ENCODE data around the gene LRRN3. TPM values are rescaled to one million over a fixed set of nuclear protein-coding genes. Genes with fewer than 3 reads are reported as not detected.

The LRRN3 gene
- total and polyA plus RNA-seq, 2 of the 8 experiments (the other 6 are each of a cell fraction or from before 2014, with no cell fraction given), result 0.20 to 0.32 TPM

- TF ChIP-seq ZNF274 (IDR thresholded peaks at IDR 0.05; ENCODE audit: borderline replicate concordance, extremely low read depth, low read length) (no peak), EP300 (IDR thresholded peaks at IDR 0.05; ENCODE audit: borderline replicate concordance in 1 of 2, low read depth in 2 of 2, low read length in 2 of 2) (peak in 1 of 2 experiments; percentile 86; a peak in 1 of 3 replicates), TAF1 (IDR thresholded peaks at IDR 0.05; ENCODE audit: low read depth, low read length) (no peak), MAFK (IDR thresholded peaks at IDR 0.05; ENCODE audit: low read depth, low read length) (no peak), BCL11A (IDR thresholded peaks at IDR 0.05; ENCODE audit: low read depth in 2 of 2, low read length in 2 of 2) (peak; percentile 13 to 61), RBBP5 (IDR thresholded peaks at IDR 0.05; ENCODE audit: borderline replicate concordance, low read depth, low read length) (no peak), HDAC2 (IDR thresholded peaks at IDR 0.05; ENCODE audit: borderline replicate concordance in 1 of 2, low read depth in 2 of 2, low read length in 2 of 2) (peak; percentile 79 to 95; a peak in 2 of 4 replicates), RXRA (IDR thresholded peaks at IDR 0.05; ENCODE audit: insufficient read depth, low read depth, low read length) (no peak), TAF7 (optimal IDR thresholded peaks at IDR 0.05; ENCODE audit: borderline replicate concordance, low read depth, low read length) (no peak), HDAC6 (IDR thresholded peaks at IDR 0.05; ENCODE audit: low read depth, low read length) (no peak), E2F6 (IDR thresholded peaks at IDR 0.05) (no peak), MAX (IDR thresholded peaks at IDR 0.05) (no peak), NRF1 (IDR thresholded peaks at IDR 0.05; ENCODE audit: low read depth, low read length) (no peak), EGR1 (IDR thresholded peaks at IDR 0.05; ENCODE audit: borderline replicate concordance, low read depth, low read length) (no peak), FOSL1 (IDR thresholded peaks at IDR 0.05; ENCODE audit: insufficient read depth, low read depth, low read length) (no peak), RNF2 (IDR thresholded peaks at IDR 0.05; ENCODE audit: borderline replicate concordance, low read depth, low read length, missing control alignments, poor library complexity, severe bottlenecking) (no peak), CBX5 (IDR thresholded peaks at IDR 0.05; ENCODE audit: low read depth, low read length) (no peak), SIN3A (conservative IDR thresholded peaks at IDR 0.05 in 1 of 2, IDR thresholded peaks at IDR 0.05 in 1 of 2; ENCODE audit: low read depth in 1 of 2, low read length in 2 of 2) (no peak), CTCF (IDR thresholded peaks at IDR 0.05; ENCODE audit: control extremely low read depth in 1 of 3, insufficient read depth in 1 of 3, low read depth in 1 of 3, low read length in 3 of 3) (peak in 1 of 3 experiments; percentile 22; a peak in 1 of 4 replicates), KDM5A (IDR thresholded peaks at IDR 0.05; ENCODE audit: low read length) (no peak), SP4 (IDR thresholded peaks at IDR 0.05; ENCODE audit: low read length) (no peak)
Measured at GRCh38 chr7:111096997-111097396, 6.1 kb downstream of the LRRN3 start (continued).

All from H1 (cell line).